HFF-Myc (cell line): ENCODE results near the gene TPGS1.

Experiments
- DNase-seq: peaks from one replicate; pipeline ENCODE4 v3.0.0-alpha.2; 2011; ENCODE audit warnings: low read depth; ENCODE audit errors: extremely low read depth
- H3K4me3 ChIP-seq: replicated peaks from 2 replicates; pipeline ENCODE4 v1.5.1; 2011; ENCODE audit warnings: low read depth, mild to moderate bottlenecking, control low read depth, low read length
- CTCF ChIP-seq: IDR thresholded peaks from 2 replicates; pipeline ENCODE4 v1.5.1; 2012; ENCODE audit warnings: mild to moderate bottlenecking, low read depth, low read length, control low read depth; ENCODE audit errors: missing control alignments

TPGS1 gene

GRCh38 chr19:524062-524674 is 16.9 kb downstream of the TPGS1 start:
- no peak overlapping the region for H3K4me3 ChIP-seq
- DNase-seq = no peak
- TF ChIP-seq CTCF = no peak

- DNase-seq = no peak
- no peak for TF ChIP-seq CTCF
- H3K4me3 ChIP-seq = no peak overlapping the region
Observed at GRCh38 chr19:525029-525428, 17.7 kb downstream of the TPGS1 start.

- no peak overlapping the region for H3K4me3 ChIP-seq
- TF ChIP-seq CTCF = no peak
- no peak for DNase-seq
Observed at GRCh38 chr19:525857-526419, 18.6 kb downstream of the TPGS1 start.

- no peak for DNase-seq
- peak overlapping the region; percentile 56 for H3K4me3 ChIP-seq
- TF ChIP-seq CTCF = no peak
Observed at GRCh38 chr19:530134-531008, 23.1 kb downstream of the TPGS1 start.

- DNase-seq = no peak
- TF ChIP-seq CTCF = no peak
- peak overlapping the region; percentile 56 for H3K4me3 ChIP-seq
Observed at GRCh38 chr19:531009-531752, 23.9 kb downstream of the TPGS1 start.

- no peak for TF ChIP-seq CTCF
- H3K4me3 ChIP-seq = peak within 1 kb of the TSS; percentile 72
- no peak for DNase-seq
Observed at GRCh38 chr19:531753-532560, 24.7 kb downstream of the TPGS1 start, which contains the start of gene CDC34. CDC34 (plus strand) TSS chr19:531760; CDS start chr19:531932, 172 bp downstream.
